Measurements from ENCODE around the gene RFWD3. TPM values are rescaled to one million over a fixed set of nuclear protein-coding genes. Genes with fewer than 3 reads are reported as not detected.
A peak's percentile ranks its signal among the peaks of the same experiment; 100 is the strongest.

Gene RFWD3
- total RNA-seq, 1 donor from 2014 or later = 14.1 TPM

DNA sequence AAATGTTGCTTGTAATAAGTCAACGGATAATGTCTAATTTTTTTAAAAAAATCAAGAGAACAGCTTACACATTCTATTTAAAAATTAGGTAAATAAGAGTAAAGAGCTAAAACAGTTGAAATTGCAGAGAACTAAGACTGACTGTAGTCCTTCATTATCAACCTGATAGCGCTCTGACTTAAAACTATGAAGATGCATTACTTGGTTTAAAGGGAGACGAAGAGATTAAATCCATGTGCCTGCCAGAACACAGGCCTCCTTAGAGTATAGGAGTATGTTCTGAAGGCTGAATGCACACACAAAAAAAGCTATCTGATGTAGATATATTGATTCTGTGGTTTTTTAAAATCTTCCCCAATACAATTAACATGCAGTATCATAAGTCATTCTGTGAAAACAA lies 88.2 kb downstream of the RFWD3 start:
- DNase-seq = no peak

DNA sequence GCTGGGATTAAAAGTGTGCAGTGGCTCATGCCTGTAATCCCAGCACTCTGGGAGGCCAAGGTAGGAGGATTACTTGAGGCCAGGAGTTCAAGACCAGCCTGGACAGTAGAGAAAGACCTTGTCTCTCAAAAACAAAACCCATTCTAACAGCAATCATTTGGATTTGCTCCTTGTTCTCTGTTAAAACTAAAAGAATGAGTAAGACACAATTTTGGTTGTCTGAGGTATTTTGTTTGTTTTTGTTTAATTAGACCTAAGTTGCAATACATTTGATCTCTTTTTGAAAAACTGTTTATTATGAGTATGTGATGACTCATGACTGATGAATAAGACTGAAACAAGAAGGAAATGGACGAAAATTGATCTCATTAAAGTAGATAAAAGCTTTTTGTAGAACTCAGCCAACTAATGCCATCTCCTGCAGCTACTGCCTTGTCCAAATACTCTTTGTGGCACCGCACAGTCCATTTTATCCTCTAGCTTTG lies 88.8 kb downstream of the RFWD3 start:
- no peak for DNase-seq

DNA sequence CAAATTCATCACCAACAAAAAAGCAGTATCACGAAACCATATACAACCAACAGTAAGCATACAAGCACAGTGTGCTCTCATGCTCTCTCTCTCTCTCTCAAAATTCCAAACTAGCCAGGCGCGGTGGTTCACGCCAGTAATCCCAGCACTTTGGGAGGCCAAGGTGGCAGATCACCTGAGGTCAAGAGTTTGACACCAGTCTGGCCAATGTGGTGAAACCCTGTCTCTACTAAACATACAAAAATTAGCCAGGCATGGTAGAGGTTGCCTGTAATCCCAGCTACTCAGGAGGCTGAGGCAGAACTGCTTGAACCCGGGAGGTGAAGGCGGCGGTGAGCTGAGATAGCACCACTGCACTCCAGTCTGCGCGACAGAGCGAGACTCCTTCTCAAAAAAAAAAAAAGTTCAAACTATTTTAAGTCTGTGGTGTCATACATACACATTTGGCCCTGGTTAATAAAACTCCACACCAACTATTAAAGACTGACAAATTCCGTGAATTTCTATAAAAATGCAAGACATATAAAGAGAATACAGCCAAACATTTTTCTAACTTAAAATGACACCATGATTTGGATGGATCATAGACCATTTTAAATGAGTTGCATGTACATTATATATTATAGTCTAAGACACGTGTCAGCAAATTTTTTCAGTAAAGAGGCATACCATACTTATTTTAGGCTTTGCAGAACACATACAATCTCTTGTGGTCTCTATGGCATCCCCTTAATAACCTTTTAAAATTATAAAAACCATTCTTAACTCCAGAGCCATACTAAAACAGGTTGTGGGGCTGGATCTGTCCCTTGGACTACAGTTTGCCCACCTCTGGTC lies 90.7 kb downstream of the RFWD3 start:
- peak; percentile 27 for DNase-seq

DNA sequence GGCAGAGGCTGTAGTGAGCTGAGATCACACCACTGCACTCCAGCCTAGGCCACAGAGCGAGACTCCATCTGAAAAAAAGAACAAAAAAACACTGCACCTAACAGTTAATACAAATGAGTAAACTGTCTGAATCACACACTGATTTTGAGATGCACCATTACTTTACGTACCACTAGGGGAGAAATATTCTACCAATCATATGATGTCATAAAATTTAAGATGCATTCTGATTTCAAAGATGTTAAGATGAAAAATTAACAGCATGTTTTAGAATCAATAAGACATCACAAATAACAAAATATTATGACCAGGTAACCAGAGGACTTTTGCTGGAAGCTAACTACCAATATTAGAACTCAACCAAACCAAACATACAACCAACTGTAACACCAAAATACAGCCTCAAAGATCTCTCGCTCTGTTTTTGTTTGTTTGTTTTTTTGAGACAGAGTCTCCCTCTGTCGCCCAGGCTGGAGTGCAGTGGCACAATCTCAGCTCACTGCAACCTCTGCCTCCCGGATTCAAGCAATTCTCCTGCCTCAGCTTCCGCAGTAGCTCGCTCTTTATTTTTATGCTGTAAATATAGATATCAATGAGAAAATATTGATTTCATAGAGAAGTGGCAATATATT lies 91.4 kb downstream of the RFWD3 start:
- DNase-seq = no peak

GRCh38 chr16:74574146-74574545 lies 92.5 kb downstream of the RFWD3 start:
- no peak for DNase-seq

DNA sequence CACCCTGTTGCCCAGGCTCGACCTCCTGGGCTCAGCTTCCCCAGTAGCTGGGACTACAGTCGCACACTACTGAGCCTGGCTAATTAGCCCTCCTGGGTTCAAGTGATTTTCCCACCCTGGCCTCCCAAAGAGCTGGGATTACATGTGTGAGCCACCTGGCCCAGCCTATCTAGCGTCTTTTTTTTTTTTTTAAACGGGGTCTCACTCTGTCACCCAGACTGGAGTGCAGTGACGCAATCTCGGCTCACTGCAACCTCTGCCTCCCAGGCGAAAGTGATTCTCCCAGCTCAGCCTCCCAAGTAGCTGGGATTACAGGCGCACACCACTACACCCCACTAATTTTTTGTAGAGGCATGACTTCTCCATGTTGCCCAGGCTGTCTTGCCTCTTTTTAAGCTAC lies 93.1 kb downstream of the RFWD3 start:
- DNase-seq = no peak

Other genes with a start within 250 kb of the RFWD3 start
- gene CLEC18B, start 245.4 kb downstream of the RFWD3 start, total RNA-seq = 0.59 TPM
- gene GLG1, start 59.8 kb downstream of the RFWD3 start, total RNA-seq = 104 TPM
- gene MLKL, start 34.0 kb upstream of the RFWD3 start, total RNA-seq = 3.9 TPM
- 5.9 TPM for gene FA2H, start 107.9 kb upstream of the RFWD3 start, total RNA-seq

Measured in skin of body (tissue), 2 donors.